GM18909 (cell line): ENCODE data around the gene NRAS.
A peak's percentile ranks its signal among the peaks of the same experiment; 100 is the strongest.

Experiments used
- ATAC-seq: cut with Tn5 transposase; IDR thresholded peaks from one replicate; pipeline ENCODE4 v1.9.1; 2021; ENCODE audit warnings: mild to moderate bottlenecking; ENCODE audit not compliant: unreplicated experiment, poor library complexity

NRAS gene

GRCh38 chr1:114690148-114690547 is 26.4 kb downstream of the NRAS start:
- no peak for ATAC-seq

DNA sequence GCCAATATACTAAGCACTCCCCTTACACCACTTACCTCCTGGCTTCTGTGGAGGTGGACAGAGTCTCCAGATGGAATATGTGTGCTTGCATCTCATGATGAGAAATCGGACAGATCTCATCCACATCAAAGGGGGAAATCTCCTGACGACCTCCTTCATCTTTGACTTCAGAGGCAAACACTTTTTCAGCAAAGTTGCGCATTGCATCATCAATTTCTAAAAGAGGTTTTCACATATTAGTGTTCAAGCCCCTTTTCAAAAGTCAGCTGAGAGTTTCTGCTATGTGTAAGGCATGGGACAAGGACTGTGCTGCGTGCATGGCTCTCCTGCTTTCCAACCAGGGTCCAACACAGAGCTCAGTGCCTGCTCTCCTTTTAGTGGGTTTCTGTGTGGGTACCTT is 28.0 kb downstream of the NRAS start:
- no peak for ATAC-seq

DNA sequence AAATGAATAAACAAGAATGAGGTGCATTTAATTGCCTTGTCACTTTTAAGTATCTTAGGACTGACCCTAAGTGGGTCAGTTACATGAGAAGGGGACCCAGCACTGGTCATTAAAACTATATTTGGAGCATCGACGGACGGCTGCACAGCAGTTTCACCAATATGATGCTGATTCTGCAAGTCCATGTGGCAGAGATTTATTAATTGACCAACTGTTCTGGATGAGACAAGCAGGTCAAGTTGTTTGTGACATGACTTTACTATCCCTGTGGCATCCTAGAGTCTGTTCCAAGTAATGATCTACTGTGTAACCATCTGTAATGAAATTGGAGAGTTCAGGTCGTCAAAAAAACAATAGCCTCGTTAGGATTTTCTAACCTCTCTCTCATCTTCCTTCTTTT is 30.7 kb downstream of the NRAS start:
- no peak for ATAC-seq

- no peak for ATAC-seq
These were observed 38.9 kb downstream of the NRAS start for GRCh38 chr1:114677691-114678090.

GRCh38 chr1:114676115-114676514 is 40.5 kb downstream of the NRAS start:
- no peak for ATAC-seq

DNA sequence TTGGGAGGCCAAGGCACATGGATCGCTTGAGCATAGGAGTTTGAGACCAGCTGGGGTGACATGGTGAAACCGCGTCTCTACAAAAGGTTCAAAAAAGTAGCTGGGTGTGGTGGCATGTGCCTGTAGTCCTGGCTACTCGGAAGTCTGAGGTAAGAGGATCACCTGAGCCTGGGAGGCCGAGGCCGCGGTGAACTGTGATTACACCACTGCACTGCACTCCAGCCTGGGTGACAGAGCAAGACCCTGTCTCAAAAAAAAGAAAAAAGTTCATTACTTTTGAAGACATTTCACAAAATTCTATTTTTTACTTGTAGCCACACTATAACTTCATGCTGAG is 44.7 kb downstream of the NRAS start:
- no peak for ATAC-seq

GRCh38 chr1:114671011-114671938 is 45.3 kb downstream of the NRAS start:
- ATAC-seq = no peak

GRCh38 chr1:114670083-114671010 is 46.2 kb downstream of the NRAS start:
- peak; percentile 98 for ATAC-seq

- ATAC-seq = peak; percentile 67
These were observed 46.9 kb downstream of the NRAS start, which contains the start of gene DENND2C for GRCh38 chr1:114669562-114670082. Gene DENND2C, minus strand, starts transcription at chr1:114670049. Its CDS starts 44,065 bp downstream, at chr1:114625984.

DNA sequence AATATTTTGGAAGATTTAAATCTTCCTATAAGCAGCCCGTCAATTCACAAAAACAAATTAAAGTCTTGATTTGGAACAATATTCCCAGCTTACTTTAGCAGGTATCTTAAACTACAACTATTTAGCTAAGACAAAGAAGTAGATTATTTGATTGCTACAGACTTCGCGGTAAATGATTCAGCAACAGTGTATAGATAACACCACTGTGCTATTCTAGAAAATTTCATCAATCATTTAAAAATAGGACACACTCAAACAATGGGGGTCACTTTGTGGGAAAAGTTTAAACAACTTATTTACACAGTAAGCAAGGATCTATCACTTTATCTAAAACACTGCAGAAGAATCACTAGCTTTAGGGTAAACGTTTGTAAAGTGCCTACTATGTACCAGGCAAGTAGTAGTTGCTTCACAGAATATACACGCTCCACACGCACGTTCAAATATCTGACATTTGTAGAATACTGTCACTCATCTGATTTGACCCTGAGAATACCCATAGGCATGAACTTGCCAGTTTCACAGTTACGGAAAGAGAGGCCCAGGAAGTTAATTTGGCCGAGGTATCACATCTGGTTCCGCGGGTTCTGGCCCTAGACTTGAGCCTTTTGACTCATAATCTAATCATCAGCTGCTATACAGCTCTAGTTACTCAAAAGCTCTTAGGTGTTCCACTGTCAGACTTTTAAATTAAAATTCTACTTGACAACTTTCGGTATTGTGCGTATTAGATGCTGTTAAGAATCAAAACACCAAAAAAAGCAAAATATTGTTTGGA is 47.6 kb downstream of the NRAS start:
- no peak for ATAC-seq

GRCh38 chr1:114668373-114668772 is 48.2 kb downstream of the NRAS start:
- no peak for ATAC-seq

DNA sequence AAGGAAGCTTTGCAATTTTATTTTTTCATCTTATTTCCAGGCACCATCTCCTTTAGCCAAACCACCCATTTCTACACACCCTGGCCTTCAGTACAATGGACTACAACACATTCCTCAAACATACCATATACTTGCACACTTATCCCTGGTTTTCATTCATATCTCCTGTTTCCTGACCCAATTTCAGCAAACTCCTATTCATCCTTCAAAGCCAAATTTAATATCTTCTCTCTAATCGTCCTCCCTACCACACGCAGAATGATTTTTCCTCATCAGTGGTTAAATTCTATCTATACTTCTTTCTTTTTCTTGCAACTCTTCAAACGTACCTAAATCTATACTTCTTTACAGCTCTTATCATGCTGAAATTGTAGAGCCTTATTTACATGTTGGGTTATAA is 49.6 kb downstream of the NRAS start:
- no peak for ATAC-seq

- ATAC-seq = no peak
These were observed 56.3 kb downstream of the NRAS start for GRCh38 chr1:114660238-114660637.
